HS-5 (cell line): Measurements from ENCODE around the gene ZNG1C.
"Not testable (repeated sequence)": the region's sequence is repeated elsewhere in the genome, so short reads cannot be mapped to it uniquely, and the experiment has no call there.

Experiments
- DNase-seq: peaks from one replicate; pipeline ENCODE4 v3.0.0-alpha.2; 2012; ENCODE audit warnings: low read depth

Gene ZNG1C

GRCh38 chr9:68342265-68343025, 100.7 kb downstream of the ZNG1C start:
- DNase-seq, result not testable (repeated sequence)

GRCh38 chr9:68343242-68343641, 101.5 kb downstream of the ZNG1C start:
- DNase-seq, result not testable (repeated sequence)

GRCh38 chr9:68343992-68344391, 102.2 kb downstream of the ZNG1C start:
- not testable (repeated sequence) for DNase-seq
